Colonic mucosa (tissue), 4 donors: ENCODE data around the gene CABLES2. TPM values are rescaled to one million over a fixed set of nuclear protein-coding genes. Genes with fewer than 3 reads are reported as not detected.

Experiments used
- DNase-seq: peaks from one replicate; pipeline ENCODE4 v3.0.0-alpha.2; 2020
- H3K27ac ChIP-seq: fragments of 200-600 bp; one replicate; pipeline ENCODE4 v1.8.0; 2021
- H3K27me3 ChIP-seq: fragments of 200-600 bp; one replicate; pipeline ENCODE4 v1.8.0; 2021
- H3K36me3 ChIP-seq: fragments of 200-600 bp; one replicate; pipeline ENCODE4 v1.8.0; 2021
- H3K4me1 ChIP-seq: fragments of 200-600 bp; one replicate; pipeline ENCODE4 v1.8.0; 2021; ENCODE audit warnings: mild to moderate bottlenecking
- H3K4me3 ChIP-seq: fragments of 200-600 bp; one replicate; pipeline ENCODE4 v1.8.0; 2021
- H3K9ac ChIP-seq, 2 donors: one replicate each; pipeline ENCODE4 v1.7.0; 2013; ENCODE audit warnings: control low read depth in 2 of 2, low read depth in 2 of 2, low read length in 2 of 2
- H3K9me3 ChIP-seq: fragments of 200-600 bp; one replicate; pipeline ENCODE4 v1.8.0; 2021
- CTCF ChIP-seq: fragments of 200-600 bp; IDR thresholded peaks from one replicate; pipeline ENCODE4 v1.8.0; 2022; ENCODE audit warnings: antibody characterized with exemption, mild to moderate bottlenecking
- intact Hi-C: fragments of 100-400 bp; cut with DNase I; formaldehyde crosslinking; loops from one replicate; pipeline ENCODE4 v1.14.1; 2022
- total RNA-seq, 2 donors: library from RNA; stranded (reverse); fragmentation: NEBNext Ultra II Directional in 1 of 2; extraction: Animal tissue kit (Norgen Biotek cat#: 25700) in 1 of 2; gene quantifications; one replicate each; pipeline ENCODE4 v1.2.1, GENCODE V29; 2021
- donor health status: healthy.
- donor health status: DM: no; HTN: no; CAD: no.
- donor health status: DM: no; HTN: no; CAD: no.

CABLES2 gene
- total RNA-seq, 2 donors from 2014 or later, result 7.8 to 10.5 TPM

DNA sequence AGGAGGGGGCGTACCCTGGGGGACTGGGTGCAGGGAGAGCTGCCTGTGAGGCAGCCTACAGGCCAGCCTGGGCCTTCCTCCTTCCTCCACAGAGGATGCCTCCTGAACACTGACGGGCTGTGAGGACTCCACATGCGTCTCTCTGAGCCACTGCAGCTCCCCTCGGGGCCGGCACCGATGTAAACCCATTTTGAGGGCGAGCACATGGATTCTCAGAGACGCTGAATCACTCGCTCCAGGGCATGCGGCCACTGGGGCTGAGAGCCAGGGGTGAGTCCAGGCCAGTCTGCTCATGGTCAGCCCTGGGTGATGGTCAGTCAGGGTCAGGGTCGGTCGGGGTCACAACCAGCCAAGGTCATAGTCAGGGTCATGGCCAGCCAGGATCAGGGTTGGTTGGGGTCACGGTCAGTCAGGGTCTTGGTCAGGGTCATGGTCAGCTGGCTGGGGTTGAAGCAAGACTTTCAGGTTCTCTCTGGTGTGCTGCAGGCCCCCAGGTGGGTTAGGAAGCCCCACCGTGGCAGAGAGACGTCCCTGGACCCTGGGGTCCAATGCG, 35.0 kb upstream of the CABLES2 start:
- TF ChIP-seq CTCF, result no peak
- H3K4me3 ChIP-seq, result no peak overlapping the region
- H3K9me3 ChIP-seq, result no peaks in the 10 kb centered on the region
- intact Hi-C loops, result no loop called here
- no peak overlapping the region for H3K9ac ChIP-seq
- H3K4me1 ChIP-seq, result no peaks in the 10 kb centered on the region
- no peaks in the 10 kb centered on the region for H3K27me3 ChIP-seq
- no peak overlapping the region for H3K27ac ChIP-seq
- DNase-seq, result no peak
- H3K36me3 ChIP-seq, result no peaks in the 10 kb centered on the region

GRCh38 chr20:62439218-62439617, 32.1 kb upstream of the CABLES2 start:
- H3K27me3 ChIP-seq, result no peaks in the 10 kb centered on the region
- no peaks in the 10 kb centered on the region for H3K4me1 ChIP-seq
- H3K4me3 ChIP-seq, result no peak overlapping the region
- intact Hi-C loops, result no loop called here
- H3K9me3 ChIP-seq, result no peaks in the 10 kb centered on the region
- H3K36me3 ChIP-seq, result no peaks in the 10 kb centered on the region
- no peak for DNase-seq
- no peak overlapping the region for H3K27ac ChIP-seq
- no peak overlapping the region for H3K9ac ChIP-seq
- TF ChIP-seq CTCF, result no peak

GRCh38 chr20:62437927-62438326, 30.8 kb upstream of the CABLES2 start:
- Histone ChIP-seq H3K36me3 (no peaks in the 10 kb centered on the region), H3K4me1 (no peaks in the 10 kb centered on the region), H3K9me3 (no peaks in the 10 kb centered on the region), H3K27me3 (no peaks in the 10 kb centered on the region), H3K4me3 (no peak overlapping the region), H3K9ac (no peak overlapping the region), H3K27ac (no peak overlapping the region)
- intact Hi-C loops, result no loop called here
- TF ChIP-seq CTCF, result no peak
- DNase-seq, result no peak

DNA sequence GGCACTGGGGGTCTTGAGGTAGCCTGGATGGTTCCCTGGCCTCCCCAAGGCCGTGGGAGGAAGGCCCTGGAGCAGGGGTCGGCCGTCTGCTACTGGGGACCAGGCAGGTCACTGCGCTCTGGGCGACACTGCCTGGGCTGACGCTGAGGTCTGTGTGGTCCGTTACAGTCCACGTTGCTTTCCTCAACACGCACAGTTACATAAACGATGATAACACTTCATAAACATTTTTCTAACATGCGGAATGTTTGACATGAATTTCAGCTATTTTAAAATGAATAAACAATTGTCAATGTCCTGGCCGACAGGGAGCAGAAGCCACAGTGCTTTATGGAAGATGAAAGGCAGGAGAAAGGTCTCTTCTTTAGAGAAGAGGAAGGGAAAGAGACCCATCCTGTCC, 30.4 kb upstream of the CABLES2 start:
- Histone ChIP-seq H3K9ac (no peak overlapping the region), H3K27ac (no peak overlapping the region), H3K4me1 (no peaks in the 10 kb centered on the region), H3K9me3 (no peaks in the 10 kb centered on the region), H3K4me3 (no peak overlapping the region), H3K27me3 (no peaks in the 10 kb centered on the region), H3K36me3 (no peaks in the 10 kb centered on the region)
- DNase-seq, result no peak
- TF ChIP-seq CTCF, result no peak
- intact Hi-C loops, result no loop called here

DNA sequence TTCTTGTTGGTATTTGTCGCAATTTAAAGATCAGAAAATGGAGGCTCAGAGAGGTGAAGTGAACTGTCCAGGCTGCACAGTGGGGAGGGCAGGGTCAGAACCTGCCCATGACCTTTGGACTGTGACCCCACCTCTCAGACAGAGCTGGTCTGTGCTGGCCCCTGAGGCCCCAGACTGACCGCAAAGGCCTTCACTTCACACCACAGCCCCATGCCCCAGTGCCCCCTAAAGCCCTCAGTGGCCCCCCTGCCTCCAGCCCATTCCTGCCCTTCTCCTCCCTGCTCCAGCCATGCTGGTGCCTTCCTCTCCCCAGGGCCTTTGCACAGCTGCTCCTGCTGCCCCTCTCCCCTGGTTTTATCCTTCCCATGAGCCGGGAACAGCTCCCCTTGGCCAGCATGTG, 29.6 kb upstream of the CABLES2 start:
- no peak for DNase-seq
- TF ChIP-seq CTCF, result no peak
- H3K4me1 ChIP-seq, result no peaks in the 10 kb centered on the region
- H3K27ac ChIP-seq, result no peak overlapping the region
- no peaks in the 10 kb centered on the region for H3K36me3 ChIP-seq
- intact Hi-C loops, result no loop called here
- no peaks in the 10 kb centered on the region for H3K9me3 ChIP-seq
- no peak overlapping the region for H3K9ac ChIP-seq
- H3K4me3 ChIP-seq, result no peak overlapping the region
- H3K27me3 ChIP-seq, result no peaks in the 10 kb centered on the region
